ENCODE measurements around the gene XK. TPM values are rescaled to one million over a fixed set of nuclear protein-coding genes. Genes with fewer than 3 reads are reported as not detected.

XK gene
- total and polyA plus RNA-seq, 2 of the 4 experiments (the other 2 are of a cell fraction): under 0.01 to 0.02 TPM

GRCh38 chrX:37676811-37677210 is 8.8 kb upstream of the XK start:
- no peaks in the 10 kb centered on the region for H3K9me3 ChIP-seq (ENCODE audit: control insufficient read depth, insufficient read depth, low read length)
- H3K23ac ChIP-seq (ENCODE audit: low read depth, low read length): no peak overlapping the region
- in situ Hi-C loops (cut with MboI; ENCODE audit: low sequenced_read_pairs) (no loop called here), intact Hi-C loops (cut with micrococcal nuclease) (no loop called here), dilution Hi-C loops (cut with HindIII; ENCODE audit: low sequenced_read_pairs, unreplicated experiment) (no loop called here)
- H3K36me3 ChIP-seq (ENCODE audit: control insufficient read depth, insufficient read depth, low read length): no peaks in the 10 kb centered on the region
- no peak overlapping the region for H3K4me3 ChIP-seq (ENCODE audit: insufficient read depth, low read depth, low read length)
- H4K20me1 ChIP-seq (ENCODE audit: insufficient read depth, low read length): no peaks in the 10 kb centered on the region
- no peak overlapping the region for H2BK20ac ChIP-seq (ENCODE audit: low read depth, low read length)
- no peak overlapping the region for H4K91ac ChIP-seq (ENCODE audit: insufficient read depth, low read depth, low read length)
- H3K4me2 ChIP-seq (ENCODE audit: low read depth, low read length): no peak overlapping the region
- no peak for TF ChIP-seq MAFK (IDR thresholded peaks at IDR 0.05; ENCODE audit: low read depth, low read length)
- no peak for TF ChIP-seq MAZ (IDR thresholded peaks at IDR 0.05; ENCODE audit: borderline replicate concordance, low read depth, low read length)
- no peak for TF ChIP-seq USF2 (IDR thresholded peaks at IDR 0.05; ENCODE audit: low read depth, low read length)
- TF ChIP-seq CEBPB (IDR thresholded peaks at IDR 0.05; ENCODE audit: low read depth, low read length): no peak
- TF ChIP-seq RCOR1 (IDR thresholded peaks at IDR 0.05; ENCODE audit: insufficient replicate concordance, low read length): no peak
- no peak for TF ChIP-seq FOS (IDR thresholded peaks at IDR 0.05; ENCODE audit: low read depth, low read length)
- TF ChIP-seq CHD1 (IDR thresholded peaks at IDR 0.05; ENCODE audit: low read depth, low read length): no peak
- BruUV-seq (replicated peaks): no TSS peak
- no peak overlapping the region for H3K4ac ChIP-seq (ENCODE audit: low read depth, low read length)
- no peak overlapping the region for H2BK120ac ChIP-seq (ENCODE audit: low read depth, low read length)
- no peaks in the 10 kb centered on the region for H3K4me1 ChIP-seq (ENCODE audit: control insufficient read depth, insufficient read depth, low read length)
- H3K27ac ChIP-seq (ENCODE audit: insufficient read depth, low read length): no peak overlapping the region
- peaks cover 6% of the 10 kb centered on the region for H3K27me3 ChIP-seq (ENCODE audit: control insufficient read depth, insufficient read depth, low read length)
- no peak overlapping the region for H2AK5ac ChIP-seq (ENCODE audit: low read depth, low read length)
- H3K9me1 ChIP-seq (ENCODE audit: insufficient read depth, low read length): no peaks in the 10 kb centered on the region
- no peak overlapping the region for H3K56ac ChIP-seq (ENCODE audit: extremely low read depth, insufficient read depth, low read length)
- H2AFZ ChIP-seq (replicated peaks; ENCODE audit: low read length, poor library complexity): no peak overlapping the region
- DNase-seq (no peak), ATAC-seq (ENCODE audit: low read depth) (no peak)
- H3K9ac ChIP-seq (ENCODE audit: low read depth, low read length): no peak overlapping the region
- no peak overlapping the region for H3K18ac ChIP-seq (ENCODE audit: low read depth, low read length)
- H2BK5ac ChIP-seq (ENCODE audit: low read depth, low read length, poor library complexity, severe bottlenecking): no peak overlapping the region
- POLR2A ChIA-PET (ENCODE audit: unreplicated experiment): no interaction called here
- H4K8ac ChIP-seq (ENCODE audit: low read depth in 2 of 2, low read length in 2 of 2): no peak overlapping the region
- no peaks in the 10 kb centered on the region for H3K79me1 ChIP-seq (ENCODE audit: low read depth in 1 of 2, low read length in 2 of 2)
- H4K5ac ChIP-seq (ENCODE audit: low read depth, low read length): no peak overlapping the region
- H3K14ac ChIP-seq (replicated peaks; ENCODE audit: low read depth, low read length): no peak overlapping the region
- CTCF ChIA-PET: no interaction called here
- H2BK15ac ChIP-seq (ENCODE audit: low read depth, low read length): no peak overlapping the region
- H2AK9ac ChIP-seq (replicated peaks; ENCODE audit: low read depth, low read length, poor library complexity): no peak overlapping the region
